Measurements from ENCODE around the gene REEP3. TPM values are rescaled to one million over a fixed set of nuclear protein-coding genes. Genes with fewer than 3 reads are reported as not detected.

Gene REEP3
- total RNA-seq, 1 experiment from 2014 or later = 135 TPM

DNA sequence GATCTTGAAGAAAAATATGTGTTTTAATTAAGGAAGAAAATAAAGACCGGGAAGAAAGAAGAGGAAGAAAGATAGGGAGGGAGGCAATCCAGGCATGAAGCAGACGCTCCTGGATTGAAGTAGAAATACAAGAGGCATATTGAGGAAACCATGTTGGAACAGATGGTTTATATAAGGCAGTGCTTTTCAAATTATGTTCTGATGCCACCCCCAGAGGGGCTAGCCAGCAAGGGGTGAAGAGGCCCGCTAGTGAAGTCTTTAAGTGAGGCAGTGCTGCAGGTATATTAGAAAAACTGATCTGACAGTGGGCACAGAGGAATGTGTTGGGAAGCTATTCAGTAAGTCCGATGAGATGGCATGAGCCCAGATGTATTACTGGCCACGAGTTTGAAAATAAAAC lies 40.1 kb downstream of the REEP3 start:
- H3K36me3 ChIP-seq (ENCODE audit: control insufficient read depth, insufficient read depth, low read length) = no peaks in the 10 kb centered on the region
- ChIA-PET CTCF (no interaction called here), POLR2A (interaction anchor here (0.6 kb wide), 1 partner anchor 318 kb away, joined by 4 read pairs; no protein-coding TSS in a partner anchor)
- peaks cover 31% of the 10 kb centered on the region for H3K4me1 ChIP-seq (ENCODE audit: control insufficient read depth, insufficient read depth, low read length)
- TF ChIP-seq POLR2AphosphoS5 (IDR thresholded peaks at IDR 0.05; ENCODE audit: low read depth, low read length) (no peak), TCF7L2 (IDR thresholded peaks at IDR 0.05; ENCODE audit: low read depth, low read length) (no peak), SIN3A (IDR thresholded peaks at IDR 0.05; ENCODE audit: borderline replicate concordance, insufficient read depth, low read depth, low read length) (no peak)
- TF ChIP-seq, protein P1, sequence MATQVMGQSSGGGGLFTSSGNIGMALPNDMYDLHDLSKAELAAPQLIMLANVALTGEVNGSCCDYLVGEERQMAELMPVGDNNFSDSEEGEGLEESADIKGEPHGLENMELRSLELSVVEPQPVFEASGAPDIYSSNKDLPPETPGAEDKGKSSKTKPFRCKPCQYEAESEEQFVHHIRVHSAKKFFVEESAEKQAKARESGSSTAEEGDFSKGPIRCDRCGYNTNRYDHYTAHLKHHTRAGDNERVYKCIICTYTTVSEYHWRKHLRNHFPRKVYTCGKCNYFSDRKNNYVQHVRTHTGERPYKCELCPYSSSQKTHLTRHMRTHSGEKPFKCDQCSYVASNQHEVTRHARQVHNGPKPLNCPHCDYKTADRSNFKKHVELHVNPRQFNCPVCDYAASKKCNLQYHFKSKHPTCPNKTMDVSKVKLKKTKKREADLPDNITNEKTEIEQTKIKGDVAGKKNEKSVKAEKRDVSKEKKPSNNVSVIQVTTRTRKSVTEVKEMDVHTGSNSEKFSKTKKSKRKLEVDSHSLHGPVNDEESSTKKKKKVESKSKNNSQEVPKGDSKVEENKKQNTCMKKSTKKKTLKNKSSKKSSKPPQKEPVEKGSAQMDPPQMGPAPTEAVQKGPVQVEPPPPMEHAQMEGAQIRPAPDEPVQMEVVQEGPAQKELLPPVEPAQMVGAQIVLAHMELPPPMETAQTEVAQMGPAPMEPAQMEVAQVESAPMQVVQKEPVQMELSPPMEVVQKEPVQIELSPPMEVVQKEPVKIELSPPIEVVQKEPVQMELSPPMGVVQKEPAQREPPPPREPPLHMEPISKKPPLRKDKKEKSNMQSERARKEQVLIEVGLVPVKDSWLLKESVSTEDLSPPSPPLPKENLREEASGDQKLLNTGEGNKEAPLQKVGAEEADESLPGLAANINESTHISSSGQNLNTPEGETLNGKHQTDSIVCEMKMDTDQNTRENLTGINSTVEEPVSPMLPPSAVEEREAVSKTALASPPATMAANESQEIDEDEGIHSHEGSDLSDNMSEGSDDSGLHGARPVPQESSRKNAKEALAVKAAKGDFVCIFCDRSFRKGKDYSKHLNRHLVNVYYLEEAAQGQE (IDR thresholded peaks at IDR 0.05; ENCODE audit: insufficient read depth in 1 of 2, low read depth in 2 of 2, low read length in 1 of 2) = no peak
- TF ChIP-seq, protein P2, sequence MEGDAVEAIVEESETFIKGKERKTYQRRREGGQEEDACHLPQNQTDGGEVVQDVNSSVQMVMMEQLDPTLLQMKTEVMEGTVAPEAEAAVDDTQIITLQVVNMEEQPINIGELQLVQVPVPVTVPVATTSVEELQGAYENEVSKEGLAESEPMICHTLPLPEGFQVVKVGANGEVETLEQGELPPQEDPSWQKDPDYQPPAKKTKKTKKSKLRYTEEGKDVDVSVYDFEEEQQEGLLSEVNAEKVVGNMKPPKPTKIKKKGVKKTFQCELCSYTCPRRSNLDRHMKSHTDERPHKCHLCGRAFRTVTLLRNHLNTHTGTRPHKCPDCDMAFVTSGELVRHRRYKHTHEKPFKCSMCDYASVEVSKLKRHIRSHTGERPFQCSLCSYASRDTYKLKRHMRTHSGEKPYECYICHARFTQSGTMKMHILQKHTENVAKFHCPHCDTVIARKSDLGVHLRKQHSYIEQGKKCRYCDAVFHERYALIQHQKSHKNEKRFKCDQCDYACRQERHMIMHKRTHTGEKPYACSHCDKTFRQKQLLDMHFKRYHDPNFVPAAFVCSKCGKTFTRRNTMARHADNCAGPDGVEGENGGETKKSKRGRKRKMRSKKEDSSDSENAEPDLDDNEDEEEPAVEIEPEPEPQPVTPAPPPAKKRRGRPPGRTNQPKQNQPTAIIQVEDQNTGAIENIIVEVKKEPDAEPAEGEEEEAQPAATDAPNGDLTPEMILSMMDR (IDR thresholded peaks at IDR 0.05) = no peak
- intact Hi-C loops (cut with micrococcal nuclease; ENCODE audit: unreplicated experiment) (no loop called here), in situ Hi-C loops (cut with HindIII; ENCODE audit: low pct_unique_long_range_greater_than_20kb, low sequenced_read_pairs) (no loop called here)
- no peak overlapping the region for H3K4me3 ChIP-seq (ENCODE audit: low read depth in 2 of 2, low read length in 2 of 2)
- no peaks in the 10 kb centered on the region for H3K9me3 ChIP-seq (ENCODE audit: control insufficient read depth, insufficient read depth, low read depth, low read length)
- no peak overlapping the region for H3K27ac ChIP-seq (ENCODE audit: low read length)
- ATAC-seq (no peak), DNase-seq (ENCODE audit: low read depth, low spot score) (no peak)
- no TSS peak for BruUV-seq (replicated peaks)
- no peaks in the 10 kb centered on the region for H3K27me3 ChIP-seq (ENCODE audit: control insufficient read depth, insufficient read depth, low read length)

DNA sequence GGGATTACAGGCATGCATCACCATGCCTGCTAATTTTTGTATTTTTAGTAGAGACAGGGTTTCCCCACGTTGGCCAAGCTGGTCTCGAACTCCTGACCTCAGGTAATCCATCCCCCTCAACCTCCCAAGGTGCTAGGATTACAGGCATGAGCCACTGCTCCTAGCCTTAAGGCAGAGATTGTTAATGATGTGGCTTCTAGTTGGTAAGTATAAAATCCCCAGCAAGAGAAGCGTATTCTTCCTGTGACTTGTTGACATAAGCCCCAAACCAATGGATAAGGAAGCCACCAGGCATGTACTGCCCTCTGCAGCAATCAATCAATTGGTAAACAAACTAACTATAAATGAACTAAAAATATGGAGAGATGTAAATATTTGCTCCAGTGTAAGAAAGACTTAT lies 41.2 kb downstream of the REEP3 start:
- no peak for TF ChIP-seq TCF7L2 (IDR thresholded peaks at IDR 0.05; ENCODE audit: low read depth, low read length)
- no peak for TF ChIP-seq SIN3A (IDR thresholded peaks at IDR 0.05; ENCODE audit: borderline replicate concordance, insufficient read depth, low read depth, low read length)
- TF ChIP-seq, protein P2 (IDR thresholded peaks at IDR 0.05) = no peak
- TF ChIP-seq, protein P1 (IDR thresholded peaks at IDR 0.05; ENCODE audit: insufficient read depth in 1 of 2, low read depth in 2 of 2, low read length in 1 of 2) = no peak
- no peak for TF ChIP-seq POLR2AphosphoS5 (IDR thresholded peaks at IDR 0.05; ENCODE audit: low read depth, low read length)
- BruUV-seq (replicated peaks) = no TSS peak

More for the DNA sequence above, 41.2 kb downstream of the REEP3 start:
- in situ Hi-C loops (cut with HindIII; ENCODE audit: low pct_unique_long_range_greater_than_20kb, low sequenced_read_pairs) (no loop called here), intact Hi-C loops (cut with micrococcal nuclease; ENCODE audit: unreplicated experiment) (no loop called here)
- ChIA-PET POLR2A (no interaction called here), CTCF (interaction anchor here (0.7 kb wide), 1 partner anchor 359 kb away, joined by 10 read pairs; no protein-coding TSS in a partner anchor)
- peaks cover 26% of the 10 kb centered on the region for H3K4me1 ChIP-seq (ENCODE audit: control insufficient read depth, insufficient read depth, low read length)
- no peak for DNase-seq (ENCODE audit: low read depth, low spot score)
- H3K27me3 ChIP-seq (ENCODE audit: control insufficient read depth, insufficient read depth, low read length) = no peaks in the 10 kb centered on the region
- H3K4me3 ChIP-seq (ENCODE audit: low read depth in 2 of 2, low read length in 2 of 2) = no peak overlapping the region
- H3K27ac ChIP-seq (ENCODE audit: low read length) = no peak overlapping the region
- no peaks in the 10 kb centered on the region for H3K9me3 ChIP-seq (ENCODE audit: control insufficient read depth, insufficient read depth, low read depth, low read length)
- H3K36me3 ChIP-seq (ENCODE audit: control insufficient read depth, insufficient read depth, low read length) = no peaks in the 10 kb centered on the region
- no peak for ATAC-seq
